HG02970 (cell line): ENCODE data around the gene PCBD1.

ENCODE experiments used
- ATAC-seq: cut with Tn5 transposase; IDR thresholded peaks from one replicate; pipeline ENCODE4 v1.9.1; 2021; ENCODE audit warnings: mild to moderate bottlenecking, moderate library complexity, moderate number of reproducible peaks; ENCODE audit not compliant: unreplicated experiment, low FRiP score

Gene PCBD1

DNA sequence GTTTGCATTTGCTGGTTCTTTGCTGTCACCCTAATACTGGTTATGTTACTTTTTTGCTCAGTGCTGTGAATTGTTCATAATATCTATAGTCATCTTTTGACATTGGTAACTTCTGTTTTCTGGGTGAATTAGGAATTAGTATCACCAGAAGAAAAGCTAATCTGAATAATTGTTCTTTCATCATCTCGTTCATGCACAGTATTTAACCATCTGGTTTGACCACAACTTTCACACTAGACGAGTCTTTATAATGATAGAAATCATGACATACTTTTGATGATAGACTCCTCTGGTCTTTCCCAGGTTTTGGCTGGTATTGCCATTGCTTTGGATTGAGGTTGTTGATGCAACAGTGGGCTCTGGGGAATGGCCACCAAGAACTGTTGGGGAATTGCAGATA lies 47.5 kb downstream of the PCBD1 start:
- ATAC-seq, result no peak

DNA sequence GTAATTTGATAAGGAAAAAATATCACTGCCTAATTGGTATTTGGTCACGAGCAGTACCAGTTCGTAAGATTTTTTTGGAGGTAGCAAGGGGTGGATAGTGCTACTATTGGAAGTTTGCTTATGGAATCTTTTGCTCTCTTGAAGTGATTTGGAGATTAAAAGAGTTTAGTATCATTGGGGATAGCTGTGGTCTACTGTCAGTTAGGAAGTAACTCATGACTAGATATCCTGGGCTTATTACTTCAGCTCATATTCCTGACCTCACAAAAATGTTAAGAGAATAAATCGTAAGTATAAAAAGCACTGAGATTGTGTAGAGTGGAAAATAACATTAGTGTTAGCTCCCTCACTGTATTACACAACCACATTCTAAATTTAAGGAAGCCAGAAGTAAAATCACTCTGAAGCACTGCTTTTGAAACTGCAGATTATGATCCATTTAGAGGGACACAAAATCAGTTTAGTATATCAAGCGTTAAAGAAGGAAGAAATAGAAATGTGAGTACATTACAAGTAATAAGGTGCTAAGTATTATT lies 50.0 kb downstream of the PCBD1 start:
- no peak for ATAC-seq

DNA sequence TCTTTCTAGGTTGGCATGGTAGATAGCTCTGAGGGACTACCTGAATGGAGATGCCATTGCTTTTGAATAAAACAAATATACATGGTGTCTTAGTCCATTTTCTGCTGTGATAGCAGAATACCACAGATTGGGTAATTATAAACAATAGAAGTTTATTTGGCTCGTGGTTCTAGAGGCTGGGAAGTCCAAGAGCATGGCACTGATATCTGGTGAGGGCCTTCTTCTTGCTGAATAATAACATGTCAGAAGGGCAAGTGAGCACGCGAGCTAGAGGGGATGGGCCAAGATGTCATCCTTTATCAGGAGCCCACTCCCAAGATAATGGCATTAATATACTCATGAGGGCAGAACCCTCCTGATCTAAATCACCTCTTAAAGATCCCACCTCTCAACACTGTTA lies 50.7 kb downstream of the PCBD1 start:
- no peak for ATAC-seq

DNA sequence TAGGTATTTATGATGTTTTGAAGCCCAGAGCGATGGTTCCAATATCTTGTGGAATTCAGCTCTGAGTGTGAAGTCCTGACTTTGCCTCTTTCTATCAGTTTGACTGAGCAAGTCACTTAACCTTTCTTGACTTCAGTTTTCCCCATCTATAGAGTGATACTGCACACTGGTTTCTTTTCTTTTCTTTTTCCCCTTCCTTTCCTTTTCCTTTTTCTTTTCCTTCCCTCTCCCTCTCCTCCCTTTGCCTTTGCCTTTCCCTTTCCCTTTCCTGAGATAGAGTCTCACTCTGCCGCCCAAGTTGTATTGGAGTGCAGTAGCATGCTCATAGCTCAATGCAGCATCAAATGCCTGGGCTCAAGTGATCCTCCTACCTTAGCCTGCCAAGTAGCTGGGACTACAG lies 52.0 kb downstream of the PCBD1 start:
- no peak for ATAC-seq

DNA sequence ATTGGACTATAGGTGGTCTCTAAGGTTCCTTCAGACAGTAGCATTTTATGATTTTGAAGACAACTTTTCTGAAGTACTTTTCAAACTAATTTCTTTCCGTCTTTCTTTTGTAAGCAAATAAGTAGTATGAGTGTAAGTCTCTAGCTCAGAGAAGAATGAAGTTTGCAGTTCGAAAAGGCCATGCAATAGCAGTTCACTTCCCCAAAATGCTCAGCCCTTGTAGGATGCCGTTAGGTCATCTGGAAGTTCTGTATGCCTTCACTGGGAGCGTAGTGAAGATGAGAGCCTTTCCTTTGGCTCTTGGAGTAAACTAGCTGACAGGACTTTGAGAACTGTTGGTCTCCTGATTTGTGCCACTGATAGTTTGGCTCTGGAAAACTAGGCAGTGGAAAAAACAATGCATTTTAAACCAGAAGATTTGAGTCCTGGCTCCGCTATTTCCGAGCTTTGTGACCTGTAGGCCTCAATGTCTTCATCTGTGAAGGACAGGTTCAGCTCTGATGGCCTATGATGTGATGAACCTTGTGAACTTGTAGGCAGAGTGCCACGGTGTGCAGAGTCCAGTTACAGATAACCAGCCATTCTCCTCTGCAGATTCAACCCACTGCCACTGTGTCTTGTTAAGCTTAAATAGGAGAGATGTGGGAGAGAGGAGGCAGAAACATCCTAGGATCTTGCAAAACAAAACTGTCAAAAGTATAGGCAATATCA lies 53.8 kb downstream of the PCBD1 start:
- ATAC-seq, result no peak

DNA sequence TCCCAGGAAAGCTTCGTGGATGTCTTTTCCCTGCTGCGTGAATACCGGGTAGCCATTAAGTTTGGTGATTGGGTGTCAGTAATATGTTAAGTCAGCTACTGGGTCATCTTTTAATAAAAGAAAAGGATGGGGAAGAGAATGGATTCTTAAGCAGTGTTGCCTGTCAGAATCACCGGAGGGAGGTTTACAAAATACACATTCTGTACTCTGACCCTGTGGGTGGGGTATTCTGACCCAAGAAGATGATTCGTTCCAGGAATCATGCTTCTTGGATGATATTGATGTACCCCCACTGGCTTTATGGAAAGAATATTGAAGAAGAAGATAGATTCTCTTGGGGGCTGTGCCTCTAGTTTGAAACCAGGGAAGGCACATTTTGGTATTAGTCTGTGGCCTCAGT lies 54.3 kb downstream of the PCBD1 start:
- no peak for ATAC-seq

DNA sequence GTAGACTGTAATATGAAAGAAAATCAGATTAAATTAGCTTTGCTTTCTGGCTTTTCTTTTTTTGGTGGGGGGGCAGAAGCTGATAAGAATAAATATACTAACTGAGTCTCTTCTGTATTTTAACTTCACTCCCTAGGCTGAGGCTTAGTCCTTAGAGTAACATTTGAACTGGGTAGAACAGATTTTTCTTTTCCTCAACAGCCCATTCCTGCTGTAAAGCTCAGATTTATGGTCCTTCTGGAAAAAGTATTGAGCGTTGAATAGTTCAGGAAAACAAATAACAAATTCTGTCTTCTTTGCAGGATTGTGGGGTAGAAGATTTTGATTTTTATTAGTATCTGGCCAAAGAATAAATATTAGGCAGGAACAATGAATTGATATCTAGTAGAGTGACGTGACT lies 54.8 kb downstream of the PCBD1 start:
- no peak for ATAC-seq
